NT2/D1 (cell line): ENCODE measurements around the gene ZFYVE19.

Experiments used
- SUZ12 ChIP-seq: IDR thresholded peaks from 2 replicates; pipeline ENCODE4 v1.6.1; 2011; ENCODE audit not compliant: insufficient read length, insufficient read depth; ENCODE audit errors: extremely low read depth
- YY1 ChIP-seq: IDR thresholded peaks from 2 replicates; pipeline ENCODE4 v1.6.1; 2011; ENCODE audit not compliant: insufficient read length, insufficient read depth
- ZNF274 ChIP-seq: IDR thresholded peaks from 2 replicates; pipeline ENCODE4 v1.6.1; 2011; ENCODE audit warnings: mild to moderate bottlenecking, low read depth, low read length

GRCh38 chr15:40773496-40773895 lies 33.4 kb upstream of the ZFYVE19 start:
- TF ChIP-seq ZNF274 (no peak), SUZ12 (no peak), YY1 (no peak)
